ENCODE data around the gene PRDM1. TPM values are rescaled to one million over a fixed set of nuclear protein-coding genes. Genes with fewer than 3 reads are reported as not detected.

Gene PRDM1
- total RNA-seq, 1 donor from 2014 or later = 1.5 TPM

DNA sequence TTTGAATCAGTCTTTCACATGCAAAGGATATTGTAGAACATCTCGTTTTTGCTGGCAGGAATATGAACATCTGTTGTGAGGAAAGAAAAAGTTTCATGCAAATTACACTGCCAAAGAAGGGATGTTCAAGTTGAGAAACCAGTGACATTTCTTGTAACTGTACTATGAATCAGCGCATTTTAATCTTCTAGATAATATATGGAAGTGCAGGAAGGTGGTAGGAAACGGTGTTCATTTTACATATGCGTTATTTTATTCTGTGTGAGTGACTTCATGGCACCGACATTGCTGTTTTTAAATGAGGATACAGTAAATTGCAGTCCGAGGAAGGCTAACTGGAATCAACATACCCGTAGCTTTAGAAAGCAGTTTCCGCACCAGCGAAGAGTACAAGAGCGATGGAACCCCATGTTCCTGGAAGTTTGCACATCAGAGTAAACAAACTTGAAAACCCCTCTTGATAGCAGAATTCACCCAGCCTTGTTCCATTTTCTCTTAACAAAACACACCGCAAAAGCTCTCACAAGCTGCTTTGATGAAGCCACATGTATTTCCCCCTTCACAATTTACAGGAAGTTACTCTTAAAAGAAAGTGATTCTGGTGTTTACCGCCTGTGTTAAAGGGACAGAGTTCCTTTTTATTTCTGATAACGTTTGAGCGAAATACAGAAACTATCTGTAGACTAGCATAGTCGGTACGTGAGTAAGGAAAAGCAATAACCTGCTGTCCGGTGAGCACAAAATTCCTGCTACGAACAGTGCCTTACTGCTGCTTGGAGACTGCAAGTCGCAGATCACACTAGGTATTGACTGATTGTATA lies 11.5 kb downstream of the PRDM1 start:
- peak in 1 of 2 donors; percentile 29 for DNase-seq (ENCODE audit: low read depth in 2 of 2)

DNA sequence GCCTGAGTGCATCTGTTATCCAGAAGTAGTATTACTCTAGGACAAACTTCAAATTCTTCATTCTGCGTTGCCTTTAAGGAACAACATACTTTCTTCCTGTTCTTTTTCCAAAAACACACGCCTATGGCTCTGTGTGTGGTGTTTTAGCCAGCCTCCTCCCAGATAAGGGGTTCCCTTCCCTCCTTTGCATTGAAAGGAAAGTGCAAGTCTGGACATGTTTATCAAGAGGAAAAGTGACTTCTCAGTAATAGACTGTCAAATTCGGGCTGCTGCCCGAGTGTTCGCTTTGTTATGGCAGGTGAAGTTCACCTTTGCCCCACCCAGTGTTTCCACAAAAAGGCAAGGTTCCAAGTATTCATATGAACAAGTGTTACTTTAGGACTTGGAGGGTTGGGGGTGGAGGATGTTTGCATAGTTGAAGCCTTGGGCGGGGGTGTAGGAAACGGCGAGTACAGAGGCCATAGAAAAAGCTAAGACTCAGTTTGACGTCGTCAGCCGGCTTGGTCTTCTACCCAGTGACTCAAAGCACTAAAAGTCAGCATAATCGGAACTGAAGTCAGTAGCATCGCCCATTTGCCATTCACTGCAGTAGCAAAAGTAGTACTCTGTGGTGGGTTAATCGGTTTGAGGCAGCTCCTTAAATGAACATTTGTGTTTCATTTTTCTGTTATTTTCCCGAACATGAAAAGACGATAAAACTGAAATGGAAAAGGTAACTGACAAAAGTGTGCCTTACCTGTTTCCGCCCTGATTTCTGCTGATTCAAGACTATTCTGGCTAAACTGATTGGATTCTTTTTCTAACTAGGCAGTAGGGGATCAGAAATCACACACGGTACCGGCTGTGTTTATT lies 12.5 kb downstream of the PRDM1 start:
- peak in 1 of 2 donors; percentile 43 for DNase-seq (ENCODE audit: low read depth in 2 of 2)

DNA sequence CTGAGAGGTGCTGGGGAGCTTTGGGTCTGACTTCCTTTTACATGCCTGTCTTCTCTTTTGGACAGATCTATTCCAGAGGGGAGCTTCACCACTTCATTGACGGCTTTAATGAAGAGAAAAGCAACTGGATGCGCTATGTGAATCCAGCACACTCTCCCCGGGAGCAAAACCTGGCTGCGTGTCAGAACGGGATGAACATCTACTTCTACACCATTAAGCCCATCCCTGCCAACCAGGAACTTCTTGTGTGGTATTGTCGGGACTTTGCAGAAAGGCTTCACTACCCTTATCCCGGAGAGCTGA lies 13.1 kb downstream of the PRDM1 start:
- no peak for DNase-seq (ENCODE audit: low read depth in 2 of 2)

DNA sequence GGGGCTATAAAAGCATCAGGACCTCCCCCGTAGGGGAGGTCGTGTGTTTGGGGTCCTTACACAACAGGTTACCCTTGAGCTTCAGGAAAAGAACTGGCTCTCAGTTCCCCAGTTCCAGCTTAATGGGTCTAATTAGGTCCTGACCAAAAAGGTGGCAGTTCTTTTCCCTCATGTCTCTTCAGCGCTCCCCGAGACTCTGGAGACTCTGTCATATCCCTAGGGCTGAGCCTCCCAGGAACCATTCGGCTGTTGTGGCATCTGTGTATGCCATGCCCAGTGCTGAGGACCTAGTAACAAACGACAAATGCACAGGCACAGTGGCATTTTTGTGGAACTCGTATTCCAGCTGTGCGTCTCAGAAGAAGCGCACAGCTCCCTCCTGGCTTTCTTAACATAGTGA lies 14.6 kb downstream of the PRDM1 start:
- DNase-seq (ENCODE audit: low read depth in 2 of 2) = no peak

DNA sequence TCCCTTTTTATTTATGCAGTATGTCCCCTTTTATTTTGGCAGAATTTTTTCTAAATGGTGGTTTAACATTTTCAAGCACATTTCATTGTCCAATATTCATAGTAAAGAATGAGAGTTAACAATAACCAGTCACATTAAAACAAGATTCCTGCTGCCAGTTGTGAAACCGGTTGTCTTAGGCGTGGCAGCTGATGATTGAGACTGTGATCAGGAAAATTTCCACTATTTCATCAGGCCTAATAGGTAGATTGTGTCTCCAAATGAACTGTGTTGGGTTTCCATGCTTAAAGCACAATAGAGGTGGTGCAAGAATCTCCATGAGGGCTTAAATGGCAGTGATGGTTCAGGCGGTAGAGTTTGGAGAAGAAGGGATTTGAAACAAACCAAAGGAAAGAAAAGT lies 15.3 kb downstream of the PRDM1 start:
- no peak for DNase-seq (ENCODE audit: low read depth in 2 of 2)

DNA sequence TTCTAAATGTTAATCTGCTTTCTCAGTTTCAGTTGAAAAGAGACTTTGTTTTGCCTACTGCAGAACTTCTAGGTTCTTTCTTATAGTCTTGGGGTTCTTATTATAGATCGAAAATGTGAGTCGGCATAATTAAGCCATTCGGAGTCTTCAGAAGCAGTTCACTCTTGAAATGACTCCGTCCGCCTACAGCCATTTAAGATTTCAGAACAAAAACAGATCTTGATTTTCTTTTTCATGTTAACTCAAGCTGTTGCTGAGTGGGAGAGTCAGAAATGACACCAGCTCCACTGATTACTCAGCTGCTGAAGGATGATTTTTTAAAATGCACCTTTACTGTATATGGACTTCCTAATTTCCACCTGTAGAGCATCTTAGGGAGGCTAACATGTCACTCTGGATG lies 15.9 kb downstream of the PRDM1 start:
- no peak for DNase-seq (ENCODE audit: low read depth in 2 of 2)

DNA sequence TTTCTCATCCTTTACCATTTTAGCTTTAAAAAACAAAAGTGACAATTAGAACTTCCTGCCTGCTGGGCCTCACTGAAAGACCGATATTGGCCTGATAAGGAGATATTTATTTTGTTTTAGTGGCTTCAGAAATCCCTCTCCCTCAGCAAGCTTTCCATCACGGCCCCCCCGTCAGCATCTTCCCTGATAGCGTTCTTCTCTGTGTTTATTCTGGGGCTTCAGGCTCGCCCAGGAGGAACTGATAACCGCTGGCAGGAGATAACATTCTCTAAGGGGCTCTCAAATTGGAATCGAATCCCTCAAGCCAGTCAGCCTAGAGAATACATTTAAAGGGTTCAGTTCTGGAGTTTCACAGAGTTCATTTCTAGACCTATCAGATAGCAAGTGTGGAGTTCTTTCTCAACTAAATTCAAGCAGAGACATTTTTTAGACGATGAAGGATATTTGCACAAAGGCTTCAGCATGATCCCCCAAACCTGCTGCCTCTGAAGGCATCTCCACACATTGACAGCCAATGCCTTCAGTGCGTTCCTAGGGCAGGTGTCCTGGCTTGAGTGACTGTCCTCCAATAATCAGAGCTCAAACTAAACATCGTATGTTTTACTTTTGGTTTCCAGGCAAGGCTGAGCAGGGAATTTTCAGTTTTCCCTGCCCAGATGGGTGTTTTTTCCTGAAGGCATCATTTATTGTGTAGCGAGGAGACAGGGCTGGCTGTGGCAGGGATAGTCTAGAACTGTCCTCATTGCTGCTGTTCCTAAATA lies 17.0 kb downstream of the PRDM1 start:
- DNase-seq (ENCODE audit: low read depth in 2 of 2) = no peak

DNA sequence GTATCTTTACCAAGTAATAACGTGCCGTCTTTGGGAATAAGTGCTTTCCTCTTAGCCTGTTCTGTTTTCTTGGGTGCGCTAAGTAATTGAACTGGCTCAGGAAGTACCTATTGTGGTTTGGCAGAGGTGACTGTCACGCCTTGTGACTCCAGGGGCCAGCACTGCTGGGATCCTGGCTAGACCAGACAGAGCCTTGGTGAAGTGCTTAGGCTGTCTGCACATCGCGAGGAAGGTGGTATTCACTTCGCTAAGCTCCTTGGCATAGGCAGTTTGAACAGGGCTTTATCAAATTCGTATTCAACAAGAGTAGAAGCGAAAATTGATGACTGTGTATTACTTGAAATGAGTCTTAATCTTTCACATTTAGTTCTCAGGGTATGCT lies 17.6 kb downstream of the PRDM1 start:
- no peak for DNase-seq (ENCODE audit: low read depth in 2 of 2)

DNA sequence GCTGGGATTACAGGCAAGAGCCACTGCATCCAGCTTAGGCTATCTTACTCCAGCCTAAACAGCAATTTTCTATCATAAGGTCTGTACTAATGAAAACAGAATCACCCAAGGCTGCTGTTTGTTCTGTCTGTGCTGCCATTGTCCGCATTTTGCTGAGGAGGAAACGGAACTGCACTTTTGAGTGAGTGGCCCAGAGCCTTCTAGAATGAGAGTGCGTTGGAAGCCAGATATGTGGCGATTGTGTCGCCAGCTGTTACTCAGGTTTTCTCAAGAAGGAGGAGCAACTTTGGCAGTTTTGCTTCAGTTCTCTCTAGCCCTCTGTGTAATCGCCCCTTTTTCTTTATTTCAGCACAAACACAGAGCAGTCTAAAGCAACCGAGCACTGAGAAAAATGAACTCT lies 18.3 kb downstream of the PRDM1 start:
- no peak for DNase-seq (ENCODE audit: low read depth in 2 of 2)

DNA sequence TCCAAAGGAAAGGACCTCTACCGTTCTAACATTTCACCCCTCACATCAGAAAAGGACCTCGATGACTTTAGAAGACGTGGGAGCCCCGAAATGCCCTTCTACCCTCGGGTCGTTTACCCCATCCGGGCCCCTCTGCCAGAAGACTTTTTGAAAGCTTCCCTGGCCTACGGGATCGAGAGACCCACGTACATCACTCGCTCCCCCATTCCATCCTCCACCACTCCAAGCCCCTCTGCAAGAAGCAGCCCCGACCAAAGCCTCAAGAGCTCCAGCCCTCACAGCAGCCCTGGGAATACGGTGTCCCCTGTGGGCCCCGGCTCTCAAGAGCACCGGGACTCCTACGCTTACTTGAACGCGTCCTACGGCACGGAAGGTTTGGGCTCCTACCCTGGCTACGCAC lies 18.8 kb downstream of the PRDM1 start:
- no peak for DNase-seq (ENCODE audit: low read depth in 2 of 2)

DNA sequence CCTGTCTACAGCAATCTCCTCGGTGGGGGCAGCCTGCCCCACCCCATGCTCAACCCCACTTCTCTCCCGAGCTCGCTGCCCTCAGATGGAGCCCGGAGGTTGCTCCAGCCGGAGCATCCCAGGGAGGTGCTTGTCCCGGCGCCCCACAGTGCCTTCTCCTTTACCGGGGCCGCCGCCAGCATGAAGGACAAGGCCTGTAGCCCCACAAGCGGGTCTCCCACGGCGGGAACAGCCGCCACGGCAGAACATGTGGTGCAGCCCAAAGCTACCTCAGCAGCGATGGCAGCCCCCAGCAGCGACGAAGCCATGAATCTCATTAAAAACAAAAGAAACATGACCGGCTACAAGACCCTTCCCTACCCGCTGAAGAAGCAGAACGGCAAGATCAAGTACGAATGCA lies 19.4 kb downstream of the PRDM1 start:
- DNase-seq (ENCODE audit: low read depth in 2 of 2) = no peak

DNA sequence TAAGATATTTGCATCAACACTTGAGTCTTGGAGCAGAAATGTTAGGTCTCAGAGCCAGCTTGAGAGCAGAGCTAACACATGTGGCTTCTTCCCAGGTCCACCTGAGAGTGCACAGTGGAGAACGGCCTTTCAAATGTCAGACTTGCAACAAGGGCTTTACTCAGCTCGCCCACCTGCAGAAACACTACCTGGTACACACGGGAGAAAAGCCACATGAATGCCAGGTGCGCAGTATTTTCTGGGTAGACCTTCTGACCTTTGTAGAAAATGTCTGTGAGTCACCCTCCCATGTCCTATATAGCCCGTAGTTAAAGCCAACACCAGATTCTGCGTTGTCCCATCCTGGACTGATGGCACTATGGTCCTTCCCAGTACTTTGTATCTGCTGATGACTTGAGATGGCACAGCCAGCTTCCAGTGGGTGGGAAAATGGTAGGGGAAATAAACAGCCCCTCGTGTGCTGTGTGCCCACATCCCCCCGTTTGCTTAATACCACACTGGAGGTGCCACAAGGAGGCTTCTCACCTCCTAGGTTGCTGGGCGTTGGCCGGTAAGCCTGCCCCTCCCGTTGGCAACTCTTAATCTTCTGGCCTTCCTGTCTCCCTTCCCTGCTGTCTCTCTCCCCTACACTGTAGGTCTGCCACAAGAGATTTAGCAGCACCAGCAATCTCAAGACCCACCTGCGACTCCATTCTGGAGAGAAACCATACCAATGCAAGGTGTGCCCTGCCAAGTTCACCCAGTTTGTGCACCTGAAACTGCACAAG lies 20.3 kb downstream of the PRDM1 start:
- DNase-seq (ENCODE audit: low read depth in 2 of 2) = no peak

DNA sequence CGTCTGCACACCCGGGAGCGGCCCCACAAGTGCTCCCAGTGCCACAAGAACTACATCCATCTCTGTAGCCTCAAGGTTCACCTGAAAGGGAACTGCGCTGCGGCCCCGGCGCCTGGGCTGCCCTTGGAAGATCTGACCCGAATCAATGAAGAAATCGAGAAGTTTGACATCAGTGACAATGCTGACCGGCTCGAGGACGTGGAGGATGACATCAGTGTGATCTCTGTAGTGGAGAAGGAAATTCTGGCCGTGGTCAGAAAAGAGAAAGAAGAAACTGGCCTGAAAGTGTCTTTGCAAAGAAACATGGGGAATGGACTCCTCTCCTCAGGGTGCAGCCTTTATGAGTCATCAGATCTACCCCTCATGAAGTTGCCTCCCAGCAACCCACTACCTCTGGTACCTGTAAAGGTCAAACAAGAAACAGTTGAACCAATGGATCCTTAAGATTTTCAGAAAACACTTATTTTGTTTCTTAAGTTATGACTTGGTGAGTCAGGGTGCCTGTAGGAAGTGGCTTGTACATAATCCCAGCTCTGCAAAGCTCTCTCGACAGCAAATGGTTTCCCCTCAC lies 21.0 kb downstream of the PRDM1 start:
- DNase-seq (ENCODE audit: low read depth in 2 of 2) = no peak

DNA sequence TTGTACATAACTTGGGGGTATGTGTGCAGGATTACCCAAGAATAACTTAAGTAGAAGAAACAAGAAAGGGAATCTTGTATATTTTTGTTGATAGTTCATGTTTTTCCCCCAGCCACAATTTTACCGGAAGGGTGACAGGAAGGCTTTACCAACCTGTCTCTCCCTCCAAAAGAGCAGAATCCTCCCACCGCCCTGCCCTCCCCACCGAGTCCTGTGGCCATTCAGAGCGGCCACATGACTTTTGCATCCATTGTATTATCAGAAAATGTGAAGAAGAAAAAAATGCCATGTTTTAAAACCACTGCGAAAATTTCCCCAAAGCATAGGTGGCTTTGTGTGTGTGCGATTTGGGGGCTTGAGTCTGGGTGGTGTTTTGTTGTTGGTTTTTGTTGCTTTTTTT lies 22.0 kb downstream of the PRDM1 start:
- no peak for DNase-seq (ENCODE audit: low read depth in 2 of 2)

DNA sequence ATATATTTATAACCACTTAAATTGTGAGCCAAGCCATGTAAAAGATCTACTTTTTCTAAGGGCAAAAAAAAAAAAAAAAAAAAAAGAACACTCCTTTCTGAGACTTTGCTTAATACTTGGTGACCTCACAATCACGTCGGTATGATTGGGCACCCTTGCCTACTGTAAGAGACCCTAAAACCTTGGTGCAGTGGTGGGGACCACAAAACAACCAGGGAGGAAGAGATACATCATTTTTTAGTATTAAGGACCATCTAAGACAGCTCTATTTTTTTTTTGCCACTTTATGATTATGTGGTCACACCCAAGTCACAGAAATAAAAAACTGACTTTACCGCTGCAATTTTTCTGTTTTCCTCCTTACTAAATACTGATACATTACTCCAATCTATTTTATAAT lies 22.9 kb downstream of the PRDM1 start:
- no peak for DNase-seq (ENCODE audit: low read depth in 2 of 2)

DNA sequence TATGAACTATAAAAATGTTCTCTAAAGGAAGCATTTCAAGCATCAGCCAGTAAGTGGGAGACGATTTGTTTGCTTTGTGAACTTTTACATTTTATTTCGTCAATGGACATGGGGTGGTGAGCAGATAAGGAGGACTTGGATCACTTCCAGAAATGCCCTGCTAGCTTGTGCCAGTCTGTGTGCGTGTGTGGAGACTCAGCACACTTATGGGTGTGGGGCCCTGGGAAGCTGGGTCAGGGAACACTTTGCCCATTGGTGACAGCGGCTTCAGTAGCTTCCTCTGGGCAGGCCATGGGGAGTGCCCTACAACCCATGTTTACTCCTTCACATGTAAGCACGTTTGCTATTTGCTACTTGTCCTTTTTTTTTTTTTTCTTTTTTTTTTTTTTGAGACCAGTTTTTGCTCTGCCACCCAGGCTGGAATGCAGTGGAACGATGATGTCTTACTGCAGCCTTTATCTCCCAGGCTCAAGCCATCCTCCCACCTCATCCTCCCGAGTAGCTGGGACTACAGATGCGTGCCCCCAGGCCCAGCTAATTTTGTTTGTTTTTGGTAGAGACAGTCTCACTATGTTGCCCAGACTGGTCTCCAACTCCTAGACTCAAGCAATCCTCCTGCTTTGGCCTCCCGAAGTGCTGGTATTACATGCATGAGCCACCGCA lies 24.2 kb downstream of the PRDM1 start:
- DNase-seq (ENCODE audit: low read depth in 2 of 2) = no peak

DNA sequence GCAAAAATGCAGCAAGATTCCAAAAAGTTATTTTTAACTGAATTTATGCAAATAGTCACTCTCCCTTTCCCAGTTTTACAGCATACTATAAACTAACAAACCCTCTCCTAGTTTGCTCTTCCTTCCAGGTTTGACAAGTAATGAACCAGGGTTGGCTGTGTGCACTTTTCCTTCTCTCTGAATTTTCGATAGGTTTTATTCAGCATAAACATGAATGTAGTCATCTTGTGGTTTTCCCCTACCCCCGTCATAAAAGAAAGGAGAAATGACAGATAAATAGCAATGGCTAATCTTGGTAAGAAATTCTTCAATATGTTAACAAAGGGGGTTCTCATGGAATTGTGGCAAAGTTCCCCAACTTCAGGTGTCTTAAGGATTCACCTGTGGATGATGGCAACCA lies 26.3 kb downstream of the PRDM1 start:
- DNase-seq (ENCODE audit: low read depth in 2 of 2) = no peak

DNA sequence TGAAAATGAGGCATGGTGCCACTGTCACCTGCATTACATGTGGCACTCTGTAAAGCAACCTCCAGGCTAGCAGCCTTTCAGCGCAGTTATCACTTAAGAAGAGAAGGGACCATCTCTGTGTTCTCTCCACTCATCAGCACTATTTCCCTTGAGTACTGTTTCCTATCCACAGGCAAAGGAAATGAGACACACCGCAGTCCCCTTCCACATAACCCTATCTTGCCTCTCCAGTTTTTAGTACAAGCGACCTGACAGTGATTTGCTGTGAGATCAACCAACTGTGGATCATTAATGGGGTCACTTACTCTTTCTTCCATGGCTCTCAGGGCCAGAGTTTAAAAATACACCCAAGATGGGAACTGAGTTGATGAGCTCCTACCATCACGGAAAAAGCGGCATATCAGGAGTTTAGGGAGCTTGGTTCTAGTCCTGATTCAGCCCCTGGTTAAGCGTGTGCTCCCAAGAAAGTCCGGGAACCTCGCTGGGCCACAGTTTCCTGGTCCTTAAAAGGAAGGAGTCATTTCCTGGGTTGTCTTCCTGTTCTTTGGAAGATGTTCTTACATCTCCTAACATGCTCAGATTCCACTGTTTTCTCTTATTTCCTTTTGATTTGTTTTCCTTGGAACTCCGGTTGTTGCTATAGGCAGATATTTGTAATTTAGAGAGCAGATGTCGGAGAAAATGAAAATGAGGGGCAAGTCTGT lies 27.3 kb downstream of the PRDM1 start:
- DNase-seq (ENCODE audit: low read depth in 2 of 2) = peak in 1 of 2 donors; percentile 10

DNA sequence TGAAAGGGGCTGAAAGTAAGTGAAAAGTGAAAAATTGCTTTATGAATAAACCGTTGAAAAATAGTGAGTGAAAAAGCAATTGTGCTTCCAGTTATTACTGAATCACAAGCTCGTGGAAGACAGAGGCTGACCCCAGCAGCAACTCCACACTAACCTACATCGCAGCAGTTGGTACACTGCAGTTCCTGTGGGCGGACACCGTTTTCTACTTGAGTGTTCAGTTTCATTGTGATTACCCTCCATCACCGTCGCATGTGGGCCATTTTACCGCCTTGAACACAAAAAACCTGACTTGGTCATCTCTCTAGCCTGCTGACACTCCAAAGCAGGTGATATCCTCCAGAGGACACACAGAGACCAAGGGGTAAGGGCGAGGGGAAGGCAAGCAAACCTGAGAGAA lies 28.4 kb downstream of the PRDM1 start:
- no peak for DNase-seq (ENCODE audit: low read depth in 2 of 2)

DNA sequence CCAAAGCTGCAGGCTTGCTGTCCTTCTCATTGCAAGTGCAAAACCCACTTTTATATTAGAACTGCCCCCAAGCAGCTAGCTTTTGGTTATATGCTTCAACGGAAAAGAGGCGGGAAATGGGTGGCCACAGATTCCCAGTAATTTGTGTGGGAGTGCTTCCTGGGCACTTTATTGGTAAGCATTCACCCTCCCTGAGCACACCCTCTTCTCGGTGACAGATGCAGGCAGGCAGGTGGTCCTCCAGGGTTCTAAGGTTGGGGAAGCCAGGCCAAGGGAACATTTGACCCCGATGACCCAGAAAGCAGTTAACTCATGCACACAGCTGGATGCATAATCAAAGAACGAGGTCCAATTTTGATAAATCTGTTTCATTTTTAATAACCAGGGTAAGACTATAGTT lies 29.1 kb downstream of the PRDM1 start:
- no peak for DNase-seq (ENCODE audit: low read depth in 2 of 2)
